ENCODE data around the gene PCDHGA9. TPM values are rescaled to one million over a fixed set of nuclear protein-coding genes. Genes with fewer than 3 reads are reported as not detected.
"Not testable (repeated sequence)": the region's sequence is repeated elsewhere in the genome, so short reads cannot be mapped to it uniquely, and the experiment has no call there.

The PCDHGA9 gene
- total and polyA plus RNA-seq, 3 donors from 2014 or later, result 1.1 to 13.1 (median 13.0) TPM

- DNase-seq, result no peak
- Histone ChIP-seq H3K36me3 (ENCODE audit: low read depth, missing control alignments) (no peaks in the 10 kb centered on the region), H3K4me1 (no peaks in the 10 kb centered on the region), H3K4me3 (no peak within 1 kb of the TSS), H3K9me3 (no peaks in the 10 kb centered on the region), H3K27ac (no peak within 1 kb of the TSS), H3K27me3 (no peaks in the 10 kb centered on the region)
- intact Hi-C loops (cut with DNase I; ENCODE audit: low total_unique reads), result no loop called here
- 9 to 12% methylated on average over 23 to 27 of the region's 27 CpGs for WGBS, 2 donors
- TF ChIP-seq POLR2A (IDR thresholded peaks at IDR 0.05), result no peak
- TF ChIP-seq, protein P1, sequence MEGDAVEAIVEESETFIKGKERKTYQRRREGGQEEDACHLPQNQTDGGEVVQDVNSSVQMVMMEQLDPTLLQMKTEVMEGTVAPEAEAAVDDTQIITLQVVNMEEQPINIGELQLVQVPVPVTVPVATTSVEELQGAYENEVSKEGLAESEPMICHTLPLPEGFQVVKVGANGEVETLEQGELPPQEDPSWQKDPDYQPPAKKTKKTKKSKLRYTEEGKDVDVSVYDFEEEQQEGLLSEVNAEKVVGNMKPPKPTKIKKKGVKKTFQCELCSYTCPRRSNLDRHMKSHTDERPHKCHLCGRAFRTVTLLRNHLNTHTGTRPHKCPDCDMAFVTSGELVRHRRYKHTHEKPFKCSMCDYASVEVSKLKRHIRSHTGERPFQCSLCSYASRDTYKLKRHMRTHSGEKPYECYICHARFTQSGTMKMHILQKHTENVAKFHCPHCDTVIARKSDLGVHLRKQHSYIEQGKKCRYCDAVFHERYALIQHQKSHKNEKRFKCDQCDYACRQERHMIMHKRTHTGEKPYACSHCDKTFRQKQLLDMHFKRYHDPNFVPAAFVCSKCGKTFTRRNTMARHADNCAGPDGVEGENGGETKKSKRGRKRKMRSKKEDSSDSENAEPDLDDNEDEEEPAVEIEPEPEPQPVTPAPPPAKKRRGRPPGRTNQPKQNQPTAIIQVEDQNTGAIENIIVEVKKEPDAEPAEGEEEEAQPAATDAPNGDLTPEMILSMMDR (IDR thresholded peaks at IDR 0.05), result peak in 2 of 3 experiments; percentile 18 to 19
Observed at GRCh38 chr5:141373673-141374317, 28.8 kb upstream of the PCDHGA9 start, which contains the start of gene PCDHGA6. PCDHGA6 (plus strand) TSS chr5:141373891; CDS start chr5:141374084, 193 bp downstream.

DNA sequence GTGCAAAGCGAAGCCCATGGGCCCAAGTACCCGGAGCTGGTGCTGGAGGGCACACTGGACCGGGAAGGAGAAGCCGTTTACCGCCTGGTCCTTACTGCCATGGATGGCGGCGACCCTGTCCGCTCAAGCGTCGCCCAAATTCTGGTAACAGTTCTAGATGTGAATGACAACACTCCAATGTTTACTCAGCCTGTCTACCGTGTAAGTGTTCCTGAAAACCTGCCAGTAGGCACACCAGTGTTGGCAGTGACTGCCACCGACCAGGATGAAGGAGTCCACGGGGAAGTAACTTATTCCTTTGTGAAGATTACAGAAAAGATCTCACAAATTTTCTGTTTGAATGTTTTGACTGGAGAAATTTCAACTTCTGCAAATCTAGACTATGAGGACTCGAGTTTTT, 28.0 kb upstream of the PCDHGA9 start:
- Histone ChIP-seq H3K4me3 (no peak overlapping the region), H3K27ac (no peak overlapping the region), H3K36me3 (ENCODE audit: low read depth, missing control alignments) (no peaks in the 10 kb centered on the region), H3K9me3 (no peaks in the 10 kb centered on the region), H3K27me3 (no peaks in the 10 kb centered on the region), H3K4me1 (no peaks in the 10 kb centered on the region)
- DNase-seq, result no peak
- intact Hi-C loops (cut with DNase I; ENCODE audit: low total_unique reads), result no loop called here
- 48% methylated on average over 12 to 14 of the region's 14 CpGs for WGBS, 2 donors
- TF ChIP-seq, protein P1 (IDR thresholded peaks at IDR 0.05), result no peak
- TF ChIP-seq POLR2A (IDR thresholded peaks at IDR 0.05), result no peak

GRCh38 chr5:141375444-141376155, 27.0 kb upstream of the PCDHGA9 start:
- H3K27me3 ChIP-seq; H3K9me3 ChIP-seq; H3K4me3 ChIP-seq; intact Hi-C loops (cut with DNase I; ENCODE audit: low total_unique reads); H3K27ac ChIP-seq; H3K36me3 ChIP-seq (ENCODE audit: low read depth, missing control alignments); H3K4me1 ChIP-seq: not testable (repeated sequence)
- peak; percentile 65 for DNase-seq
- WGBS, 2 donors, result 44% methylated on average over 38 of the region's 48 CpGs; no CpG with 5 or more reads in 1 of the 2 donors

DNA sequence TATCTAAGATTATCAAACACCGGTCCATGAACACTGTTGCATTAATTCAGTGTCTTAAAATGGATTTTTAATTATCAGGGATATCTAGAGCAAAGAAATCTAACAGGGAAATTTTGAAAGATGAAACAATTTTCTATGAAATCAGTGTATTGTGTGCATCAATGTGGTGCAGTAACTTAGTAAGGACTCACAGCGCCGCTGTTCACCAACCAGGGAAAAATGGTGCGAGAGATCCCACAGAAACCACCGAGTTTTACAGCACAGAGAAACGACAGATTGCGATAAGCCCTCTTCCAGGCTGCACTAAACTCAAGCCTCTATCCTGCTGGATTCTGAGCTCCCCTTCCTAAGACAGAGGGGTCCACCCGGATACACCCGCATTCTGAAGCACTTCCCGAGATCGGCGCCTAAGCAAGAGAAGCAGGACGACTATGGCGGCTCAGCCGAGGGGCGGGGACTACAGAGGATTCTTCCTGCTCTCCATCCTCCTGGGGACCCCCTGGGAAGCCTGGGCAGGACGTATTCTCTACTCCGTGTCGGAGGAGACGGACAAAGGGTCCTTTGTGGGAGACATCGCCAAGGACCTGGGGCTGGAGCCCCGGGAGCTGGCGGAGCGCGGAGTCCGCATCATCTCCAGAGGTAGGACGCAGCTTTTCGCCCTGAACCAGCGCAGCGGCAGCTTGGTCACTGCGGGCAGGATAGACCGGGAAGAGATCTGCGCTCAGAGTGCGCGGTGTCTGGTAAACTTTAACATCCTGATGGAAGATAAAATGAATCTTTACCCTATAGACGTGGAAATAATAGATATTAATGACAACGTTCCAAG, 19.9 kb upstream of the PCDHGA9 start, which contains the start of gene PCDHGA7:
PCDHGA7 (plus strand) TSS at position 274 of the 826 bp plus-strand sequence; CDS start at position 432, 158 bp downstream.
- H3K9me3 ChIP-seq, result no peaks in the 10 kb centered on the region
- H3K4me3 ChIP-seq, result peak within 1 kb of the TSS; percentile 16 to 48

More for the DNA sequence above, 19.9 kb upstream of the PCDHGA9 start, which contains the start of gene PCDHGA7:
- no peak for TF ChIP-seq POLR2A (IDR thresholded peaks at IDR 0.05)
- TF ChIP-seq, protein P1 (IDR thresholded peaks at IDR 0.05), result peak in 1 of 3 experiments; percentile 19
- no peak within 1 kb of the TSS for H3K27ac ChIP-seq
- DNase-seq, result no peak
- H3K36me3 ChIP-seq (ENCODE audit: low read depth, missing control alignments), result no peaks in the 10 kb centered on the region
- no peaks in the 10 kb centered on the region for H3K4me1 ChIP-seq
- no peaks in the 10 kb centered on the region for H3K27me3 ChIP-seq
- intact Hi-C loops (cut with DNase I; ENCODE audit: low total_unique reads), result no loop called here
- 9% methylated on average over 22 to 37 of the region's 37 CpGs for WGBS, 2 donors

All from testis (tissue), 3 donors.